ENCODE results near the gene ECT2. TPM values are rescaled to one million over a fixed set of nuclear protein-coding genes. Genes with fewer than 3 reads are reported as not detected.
"Not testable (repeated sequence)": the region's sequence is repeated elsewhere in the genome, so short reads cannot be mapped to it uniquely, and the experiment has no call there.

ECT2 gene
- total RNA-seq, 1 experiment from 2014 or later = 63.9 TPM

DNA sequence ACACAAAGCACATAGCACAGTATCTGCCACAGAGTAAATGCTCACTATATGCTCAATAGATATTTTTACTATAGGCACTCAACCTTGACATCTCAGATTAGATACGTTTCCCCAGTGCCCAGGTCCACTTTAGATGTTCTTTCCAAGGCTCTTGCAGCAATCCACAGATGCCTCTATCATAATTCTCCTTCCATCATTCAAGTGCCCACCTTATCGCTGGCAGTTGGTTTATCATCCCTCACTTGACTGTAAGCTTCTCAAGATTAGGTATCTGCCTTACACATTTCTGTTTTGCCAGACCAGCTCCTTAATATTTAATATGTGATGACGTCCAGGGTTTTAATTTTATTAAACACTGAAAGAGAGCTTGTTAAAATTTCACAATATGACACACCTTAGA, 48.3 kb upstream of the ECT2 start:
- no peak for DNase-seq (ENCODE audit: unreplicated experiment)
- TF ChIP-seq, protein P1, sequence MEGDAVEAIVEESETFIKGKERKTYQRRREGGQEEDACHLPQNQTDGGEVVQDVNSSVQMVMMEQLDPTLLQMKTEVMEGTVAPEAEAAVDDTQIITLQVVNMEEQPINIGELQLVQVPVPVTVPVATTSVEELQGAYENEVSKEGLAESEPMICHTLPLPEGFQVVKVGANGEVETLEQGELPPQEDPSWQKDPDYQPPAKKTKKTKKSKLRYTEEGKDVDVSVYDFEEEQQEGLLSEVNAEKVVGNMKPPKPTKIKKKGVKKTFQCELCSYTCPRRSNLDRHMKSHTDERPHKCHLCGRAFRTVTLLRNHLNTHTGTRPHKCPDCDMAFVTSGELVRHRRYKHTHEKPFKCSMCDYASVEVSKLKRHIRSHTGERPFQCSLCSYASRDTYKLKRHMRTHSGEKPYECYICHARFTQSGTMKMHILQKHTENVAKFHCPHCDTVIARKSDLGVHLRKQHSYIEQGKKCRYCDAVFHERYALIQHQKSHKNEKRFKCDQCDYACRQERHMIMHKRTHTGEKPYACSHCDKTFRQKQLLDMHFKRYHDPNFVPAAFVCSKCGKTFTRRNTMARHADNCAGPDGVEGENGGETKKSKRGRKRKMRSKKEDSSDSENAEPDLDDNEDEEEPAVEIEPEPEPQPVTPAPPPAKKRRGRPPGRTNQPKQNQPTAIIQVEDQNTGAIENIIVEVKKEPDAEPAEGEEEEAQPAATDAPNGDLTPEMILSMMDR (IDR thresholded peaks at IDR 0.05; ENCODE audit: unreplicated experiment) = no peak
- no TSS peak for BruUV-seq (replicated peaks)
- POLR2A ChIA-PET = interaction anchor here (1.7 kb wide), 1 partner anchor 11 kb away, joined by 4 read pairs; no protein-coding TSS in a partner anchor
- intact Hi-C loops (cut with micrococcal nuclease) = no loop called here
- Mint-ChIP-seq H3K4me3 (ENCODE audit: unreplicated experiment) (no peak overlapping the region), H3K9me3 (ENCODE audit: unreplicated experiment) (no peaks in the 10 kb centered on the region), H3K27ac (ENCODE audit: low read depth, unreplicated experiment) (no peak overlapping the region), H3K36me3 (ENCODE audit: insufficient read depth, unreplicated experiment) (peaks cover 10% of the 10 kb centered on the region), H3K27me3 (ENCODE audit: insufficient read depth, unreplicated experiment) (no peaks in the 10 kb centered on the region), H3K4me1 (ENCODE audit: insufficient read depth, unreplicated experiment) (peaks cover 5% of the 10 kb centered on the region)
- CTCF ChIA-PET = interaction anchor here (0.7 to 2.2 kb wide), 3 partner anchors 9 to 17 kb away, joined by 3 to 10 read pairs (median 8); partner anchors contain the start of gene NCEH1

GRCh38 chr3:172702731-172703130, 47.8 kb upstream of the ECT2 start:
- POLR2A ChIA-PET = interaction anchor here (1.7 kb wide), 1 partner anchor 12 kb away, joined by 4 read pairs; no protein-coding TSS in a partner anchor
- not testable (repeated sequence) for H3K9me3 Mint-ChIP-seq (ENCODE audit: unreplicated experiment)

GRCh38 chr3:172704001-172704400, 46.5 kb upstream of the ECT2 start:
- no peak for DNase-seq (ENCODE audit: unreplicated experiment)
- ChIA-PET CTCF (interaction anchor here (0.8 to 4.3 kb wide), 4 partner anchors 11 to 46 kb away, joined by 4 to 26 read pairs (median 6); partner anchors contain the start of gene ECT2), POLR2A (interaction anchor here (0.6 to 1.6 kb wide), 3 partner anchors 18 to 46 kb away, joined by 3 to 7 read pairs (median 6); partner anchors contain the start of gene ECT2)
- H3K9me3 Mint-ChIP-seq (ENCODE audit: unreplicated experiment) = no peaks in the 10 kb centered on the region
- intact Hi-C loops (cut with micrococcal nuclease) = no loop called here
- no TSS peak for BruUV-seq (replicated peaks)
- H3K4me1 Mint-ChIP-seq (ENCODE audit: insufficient read depth, unreplicated experiment) = peaks cover 6% of the 10 kb centered on the region
- TF ChIP-seq, protein P1 (IDR thresholded peaks at IDR 0.05; ENCODE audit: unreplicated experiment) = no peak
- H3K27ac Mint-ChIP-seq (ENCODE audit: low read depth, unreplicated experiment) = no peak overlapping the region
- H3K4me3 Mint-ChIP-seq (ENCODE audit: unreplicated experiment) = no peak overlapping the region
- H3K36me3 Mint-ChIP-seq (ENCODE audit: insufficient read depth, unreplicated experiment) = peaks cover 12% of the 10 kb centered on the region
- H3K27me3 Mint-ChIP-seq (ENCODE audit: insufficient read depth, unreplicated experiment) = no peaks in the 10 kb centered on the region

More at GRCh38 chr3:172702731-172703130, 47.8 kb upstream of the ECT2 start:
- intact Hi-C loops (cut with micrococcal nuclease); DNase-seq (ENCODE audit: unreplicated experiment); BruUV-seq (replicated peaks); H3K27ac Mint-ChIP-seq (ENCODE audit: low read depth, unreplicated experiment); H3K27me3 Mint-ChIP-seq (ENCODE audit: insufficient read depth, unreplicated experiment); H3K4me1 Mint-ChIP-seq (ENCODE audit: insufficient read depth, unreplicated experiment); H3K4me3 Mint-ChIP-seq (ENCODE audit: unreplicated experiment): not testable (repeated sequence)
- H3K36me3 Mint-ChIP-seq (ENCODE audit: insufficient read depth, unreplicated experiment) = peaks cover 12% of the 10 kb centered on the region
- CTCF ChIA-PET = interaction anchor here (0.7 to 2.2 kb wide), 2 partner anchors 10 to 17 kb away, joined by 3 to 10 read pairs; no protein-coding TSS in a partner anchor

GRCh38 chr3:172705170-172705569, 45.4 kb upstream of the ECT2 start:
- ChIA-PET CTCF (interaction anchor here (1.5 to 4.3 kb wide), 2 partner anchors 32 to 45 kb away, joined by 5 to 26 read pairs; partner anchors contain the start of gene ECT2), POLR2A (no interaction called here)
- no peak for DNase-seq (ENCODE audit: unreplicated experiment)
- Mint-ChIP-seq H3K36me3 (ENCODE audit: insufficient read depth, unreplicated experiment) (peaks cover 12% of the 10 kb centered on the region), H3K27me3 (ENCODE audit: insufficient read depth, unreplicated experiment) (no peaks in the 10 kb centered on the region), H3K9me3 (ENCODE audit: unreplicated experiment) (no peaks in the 10 kb centered on the region), H3K4me1 (ENCODE audit: insufficient read depth, unreplicated experiment) (peaks cover 13% of the 10 kb centered on the region), H3K4me3 (ENCODE audit: unreplicated experiment) (no peak overlapping the region), H3K27ac (ENCODE audit: low read depth, unreplicated experiment) (no peak overlapping the region)
- intact Hi-C loops (cut with micrococcal nuclease) = no loop called here
- TF ChIP-seq, protein P1 (IDR thresholded peaks at IDR 0.05; ENCODE audit: unreplicated experiment) = no peak
- no TSS peak for BruUV-seq (replicated peaks)
